Cerebellar nuclear complex (tissue), 1 donor: ENCODE data around the gene ZMYND12.
A peak's percentile ranks its signal among the peaks of the same experiment; 100 is the strongest.
"Not testable (repeated sequence)": the region's sequence is repeated elsewhere in the genome, so short reads cannot be mapped to it uniquely, and the experiment has no call there.

Source experiments
- DNase-seq, 2 experiments: peaks; one replicate each; lab custom pipeline; 2025; lab: John Stamatoyannopoulos, UW

The ZMYND12 gene

GRCh38 chr1:42456010-42456753, at the start of gene ZMYND12, which contains the start of gene PPCS:
TSS of gene ZMYND12 (minus strand) at chr1:42456022. CDS start at chr1:42455997, 25 bp downstream.
TSS of gene PPCS (plus strand) at chr1:42456543. CDS start at chr1:42456566, 23 bp downstream.
- peak in 1 of 2 experiments; percentile 53 for DNase-seq

GRCh38 chr1:42504535-42505128, 48.8 kb upstream of the ZMYND12 start:
- no peak for DNase-seq

DNA sequence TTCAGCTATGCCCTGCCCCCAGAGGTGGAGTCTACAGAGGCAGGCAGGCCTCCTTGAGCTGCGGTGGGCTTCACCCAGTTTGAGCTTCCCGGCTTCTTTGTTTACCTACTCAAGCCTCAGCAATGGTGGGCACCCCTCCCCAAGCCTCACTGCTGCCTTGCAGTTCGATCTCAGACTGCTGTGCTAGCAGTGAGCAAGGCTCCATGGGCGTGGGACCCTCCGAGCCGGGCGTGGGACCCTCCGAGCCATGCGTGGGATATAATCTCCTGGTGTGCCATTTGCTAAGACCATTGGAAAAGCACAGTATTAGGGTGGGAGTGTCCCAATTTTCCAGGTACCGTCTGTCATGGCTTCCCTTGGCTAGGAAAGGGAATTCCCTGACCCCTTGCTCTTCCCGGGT, 46.2 kb upstream of the ZMYND12 start:
- DNase-seq: not testable (repeated sequence)

GRCh38 chr1:42490237-42490636, 34.4 kb upstream of the ZMYND12 start:
- no peak for DNase-seq

DNA sequence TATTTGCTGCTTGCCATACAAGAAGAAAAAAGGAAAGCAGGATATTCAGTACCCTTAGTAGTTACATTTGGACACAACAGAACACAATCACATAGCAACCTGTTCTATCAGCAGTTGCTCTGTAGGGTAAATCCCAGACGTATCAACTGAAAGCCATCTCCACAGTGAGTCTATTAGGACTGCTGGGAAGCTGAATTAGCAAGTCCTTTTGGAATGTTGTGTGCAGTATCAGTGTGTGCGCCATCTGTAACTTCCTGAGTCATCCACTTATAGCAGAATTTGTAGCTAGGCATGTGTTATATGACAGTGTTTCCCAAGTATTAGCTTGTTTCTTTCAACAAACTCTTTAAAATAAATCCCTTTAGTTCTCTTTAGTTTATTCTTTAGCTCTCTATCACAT, 28.6 kb upstream of the ZMYND12 start:
- DNase-seq: no peak

DNA sequence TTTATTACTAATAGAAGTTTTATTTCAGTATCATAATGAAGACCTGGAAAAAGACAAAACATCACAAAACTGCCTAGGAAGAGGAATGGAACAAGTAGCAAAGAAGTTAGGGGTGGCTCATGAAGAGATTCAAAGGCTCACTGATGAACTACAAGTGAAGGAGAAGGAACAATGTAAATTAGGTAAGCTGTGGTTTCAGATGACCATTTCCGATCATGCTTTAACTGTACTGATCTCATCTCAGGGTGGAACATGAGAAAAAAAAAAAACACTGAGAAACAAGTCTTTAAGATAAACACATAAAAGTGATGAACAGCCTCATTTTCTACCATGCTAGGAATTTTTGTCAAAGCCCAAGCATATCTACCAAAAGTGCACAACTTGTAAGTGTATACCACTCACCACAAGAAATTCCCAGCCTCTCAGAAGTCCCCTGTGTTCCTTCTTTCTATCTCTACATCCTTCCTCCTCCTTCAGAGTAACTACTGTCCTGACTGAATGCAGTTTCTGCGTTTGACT, 26.9 kb upstream of the ZMYND12 start:
- no peak for DNase-seq

DNA sequence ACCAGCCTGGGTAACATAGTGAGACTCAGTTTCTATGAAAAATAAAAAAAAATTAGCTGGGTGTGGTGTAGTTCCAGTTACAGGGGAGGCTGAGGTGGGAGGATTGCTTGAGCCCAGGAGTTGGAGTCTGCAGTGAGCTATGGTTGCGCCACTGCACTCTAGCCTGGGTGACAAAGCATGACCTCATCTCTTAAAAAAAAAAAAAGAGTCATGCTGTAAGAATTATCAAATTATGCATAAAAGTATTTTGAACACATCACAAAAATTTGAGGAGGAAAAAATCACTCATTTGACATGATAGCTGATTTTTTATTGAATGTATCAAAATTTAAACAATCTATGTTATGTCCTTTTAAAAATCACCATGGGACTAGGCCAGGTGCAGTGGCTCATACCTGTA, 25.1 kb upstream of the ZMYND12 start:
- no peak for DNase-seq

DNA sequence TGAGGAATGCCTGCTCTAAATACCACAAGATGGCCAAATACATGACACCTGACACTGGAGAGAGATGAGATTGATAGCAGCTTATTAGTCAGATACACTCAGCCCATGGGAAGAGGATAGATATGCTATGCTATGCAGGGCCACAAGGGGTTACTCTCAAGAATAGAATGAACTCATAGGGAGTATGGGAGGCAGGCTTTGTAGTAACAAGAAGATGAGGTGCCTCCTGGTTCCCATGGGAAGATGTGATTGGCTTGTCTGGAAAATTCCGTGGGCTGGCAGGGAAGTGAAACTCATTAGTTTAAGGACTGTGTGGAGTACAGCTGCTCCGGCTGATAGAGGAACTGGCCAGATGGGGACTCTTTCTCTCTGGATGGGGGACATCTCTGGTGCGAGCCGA, 23.8 kb upstream of the ZMYND12 start:
- no peak for DNase-seq

DNA sequence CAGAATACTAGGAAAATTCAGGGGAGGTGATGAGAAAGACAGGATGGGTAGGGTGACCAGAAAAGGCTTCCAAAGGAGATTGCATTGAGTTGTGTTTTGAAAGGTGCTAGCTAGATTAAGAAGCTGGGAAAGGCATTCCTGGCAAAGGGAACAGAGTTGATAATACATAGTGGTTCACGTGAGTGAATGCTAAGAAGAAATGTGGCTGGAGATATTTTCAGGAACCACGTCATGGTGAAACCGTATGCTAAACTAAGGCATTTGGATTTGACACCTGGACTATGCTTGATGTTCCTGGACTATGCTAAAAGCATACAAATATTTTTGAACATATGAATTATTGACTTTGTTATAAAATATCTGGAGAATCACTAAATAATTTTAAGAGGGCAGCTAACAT, 22.0 kb upstream of the ZMYND12 start:
- no peak for DNase-seq

GRCh38 chr1:42477354-42477753, 21.5 kb upstream of the ZMYND12 start:
- not testable (repeated sequence) for DNase-seq

DNA sequence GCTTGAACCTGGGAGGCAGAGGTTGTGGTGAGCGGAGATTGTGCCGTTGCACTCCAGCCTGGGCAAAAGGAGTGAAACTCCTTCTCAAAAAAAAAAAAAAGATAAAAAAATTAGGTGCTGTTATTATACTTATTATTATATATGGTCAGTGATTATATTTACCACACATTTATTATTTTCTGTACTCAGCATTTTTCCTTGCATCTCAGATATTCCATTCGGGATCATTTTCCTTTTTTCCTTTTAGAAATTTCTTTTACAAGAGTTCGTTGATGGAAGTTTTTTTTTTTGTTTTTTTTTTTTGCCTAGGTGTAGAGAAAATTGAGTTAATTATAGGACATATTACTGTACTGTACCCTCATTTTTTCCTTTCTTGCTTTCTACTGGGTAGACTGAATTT, 20.8 kb upstream of the ZMYND12 start:
- DNase-seq: no peak

GRCh38 chr1:42469727-42470126, 13.9 kb upstream of the ZMYND12 start:
- DNase-seq: no peak

GRCh38 chr1:42466030-42466429, 10.2 kb upstream of the ZMYND12 start:
- no peak for DNase-seq

DNA sequence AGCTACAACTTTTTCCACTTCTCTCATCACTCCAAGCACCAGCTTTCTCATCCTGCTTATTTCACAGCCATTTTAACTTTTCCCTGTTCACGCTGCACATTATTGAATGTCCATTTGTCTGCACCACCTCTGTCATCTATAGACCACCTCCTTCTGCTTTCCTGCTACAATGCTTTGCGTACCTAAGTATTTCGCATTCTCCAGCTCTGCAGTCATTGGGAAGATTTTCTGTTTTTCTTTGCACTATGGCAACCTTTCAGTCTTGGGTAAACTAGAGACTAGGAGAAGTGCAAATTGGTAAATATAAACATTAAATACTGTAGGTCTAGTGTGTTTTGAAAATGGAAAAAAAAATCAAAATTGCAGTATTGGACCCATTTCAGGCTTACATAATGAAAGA, 8.1 kb upstream of the ZMYND12 start:
- DNase-seq: no peak

GRCh38 chr1:42462828-42463763, 7.3 kb upstream of the ZMYND12 start, which contains the start of gene CCDC30:
TSS of gene CCDC30 (plus strand) at chr1:42463286. CDS start at chr1:42480552, 17,266 bp downstream.
- peak; percentile 92 to 99 for DNase-seq

- no peak for DNase-seq
Observed at GRCh38 chr1:42461196-42461595, 5.4 kb upstream of the ZMYND12 start.

GRCh38 chr1:42456754-42457089, 900 bp upstream of the ZMYND12 start:
- no peak for DNase-seq

DNA sequence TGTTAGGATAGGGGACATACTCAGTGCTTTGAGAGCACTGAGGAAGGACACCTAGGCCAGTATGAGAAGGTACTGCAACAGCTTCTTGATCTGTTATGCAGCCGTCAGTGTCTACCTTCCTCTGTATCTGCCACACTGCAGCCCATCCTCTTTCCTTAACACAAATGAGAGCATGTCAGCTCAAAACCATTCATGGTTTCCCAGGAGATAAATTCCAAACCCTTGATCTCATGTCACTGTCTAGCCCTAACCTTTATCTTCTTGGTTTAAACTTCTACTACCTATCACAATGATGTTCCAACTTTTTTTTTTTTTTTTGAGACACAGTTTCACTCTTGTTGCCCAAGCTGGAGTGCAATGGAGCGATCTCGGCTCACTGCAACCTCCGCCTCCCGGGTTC, 1.4 kb downstream of the ZMYND12 start:
- no peak for DNase-seq

- no peak for DNase-seq
Observed at GRCh38 chr1:42453386-42453785, 2.4 kb downstream of the ZMYND12 start.

DNA sequence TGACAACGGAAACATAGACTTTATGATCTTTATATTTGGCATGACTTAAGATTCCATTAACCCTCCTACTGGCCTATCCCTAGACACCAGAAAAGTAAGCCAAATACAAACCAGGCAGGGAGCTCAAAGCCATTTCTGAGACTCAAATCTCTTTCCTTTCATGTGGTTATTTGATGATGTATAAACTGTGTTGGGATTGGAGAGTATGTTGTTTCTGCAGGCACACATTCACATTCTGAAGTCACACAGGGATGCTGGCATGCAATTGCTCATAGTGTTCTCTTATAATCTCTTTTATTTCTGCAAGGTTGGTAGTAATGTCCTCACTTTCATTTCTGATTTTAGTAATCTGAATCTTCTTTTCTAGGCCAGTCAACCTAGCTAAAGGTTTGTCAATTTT, 5.8 kb downstream of the ZMYND12 start:
- DNase-seq: no peak

DNA sequence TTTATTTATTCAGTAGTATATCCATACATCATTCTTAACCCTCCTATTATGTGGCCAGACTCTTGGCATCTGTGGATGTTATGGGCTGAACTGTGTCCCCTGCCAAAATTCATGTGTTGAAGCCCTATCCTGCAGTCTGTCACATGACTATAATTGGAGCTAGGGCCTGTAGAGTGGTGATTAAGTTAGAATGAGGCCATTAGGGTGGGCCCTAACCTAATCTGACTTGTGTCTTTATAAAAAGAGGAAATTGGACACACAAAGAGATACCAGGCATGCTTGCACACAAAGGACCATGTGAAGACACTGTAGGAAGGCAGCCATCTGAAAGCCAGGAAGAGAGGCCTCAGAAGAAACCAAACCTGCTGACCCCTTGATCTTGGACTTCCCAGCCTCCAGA, 6.6 kb downstream of the ZMYND12 start:
- no peak for DNase-seq

- DNase-seq: no peak
Observed at GRCh38 chr1:42442662-42443061, 13.2 kb downstream of the ZMYND12 start.
